NCI-H510A treated with DMSO at 0.1 percent for 48 hours (cell line): Measurements from ENCODE around the gene SLC9B1.
A peak's percentile ranks its signal among the peaks of the same experiment; 100 is the strongest.
"Not testable (repeated sequence)": the region's sequence is repeated elsewhere in the genome, so short reads cannot be mapped to it uniquely, and the experiment has no call there.

Experiments
- DNase-seq: peaks from one replicate; lab custom pipeline; 2025; lab: John Stamatoyannopoulos, UW

The SLC9B1 gene

DNA sequence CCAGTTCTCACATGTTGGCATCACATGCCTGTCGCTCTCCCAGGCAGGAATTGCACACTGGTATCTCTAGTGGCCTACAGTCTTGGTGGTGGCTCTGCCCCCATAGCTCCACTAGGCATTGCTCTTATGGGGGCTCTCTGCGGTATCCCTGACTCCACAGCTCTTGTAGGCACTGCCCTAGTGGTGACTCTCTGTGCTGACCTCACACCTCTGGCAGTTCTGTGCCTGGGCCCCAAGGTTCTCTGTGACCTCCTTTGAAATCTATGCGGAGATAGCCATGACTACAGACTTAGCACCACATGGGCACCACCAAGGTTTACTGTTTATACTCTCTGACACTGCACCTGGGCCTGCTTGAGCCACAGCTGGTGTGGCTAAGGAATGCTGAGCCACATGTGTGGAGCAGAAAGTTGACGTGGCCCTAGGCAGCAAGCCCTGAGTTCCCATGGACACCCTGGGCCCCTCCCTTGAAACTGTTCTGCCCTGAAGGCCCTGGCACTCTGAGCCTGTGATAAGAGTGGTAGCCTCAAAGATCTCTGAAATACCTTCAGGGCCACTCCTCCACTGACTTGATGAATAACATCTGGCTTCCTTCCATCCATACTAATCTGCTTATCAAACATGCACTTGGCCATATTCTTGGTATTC lies 8.0 kb downstream of the SLC9B1 start:
- no peak for DNase-seq

DNA sequence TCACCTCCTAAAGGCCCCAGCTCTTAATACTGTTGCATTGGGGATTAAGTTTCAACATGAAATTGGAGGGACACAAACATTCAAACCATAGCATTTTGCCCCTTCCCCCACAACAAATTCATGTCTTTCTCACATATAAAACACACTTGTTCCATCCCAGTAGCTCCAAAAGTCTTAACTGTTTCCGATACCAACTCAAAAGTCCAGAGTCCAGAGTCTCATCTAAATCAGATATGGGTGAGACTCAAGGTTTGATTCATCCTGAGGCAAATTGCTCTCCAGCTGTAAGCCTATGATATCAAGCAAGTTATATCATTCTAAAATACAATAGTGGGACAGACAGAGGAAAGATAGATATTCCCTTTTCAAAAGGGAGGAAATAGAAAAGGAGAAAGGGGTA lies 8.7 kb downstream of the SLC9B1 start:
- no peak for DNase-seq

DNA sequence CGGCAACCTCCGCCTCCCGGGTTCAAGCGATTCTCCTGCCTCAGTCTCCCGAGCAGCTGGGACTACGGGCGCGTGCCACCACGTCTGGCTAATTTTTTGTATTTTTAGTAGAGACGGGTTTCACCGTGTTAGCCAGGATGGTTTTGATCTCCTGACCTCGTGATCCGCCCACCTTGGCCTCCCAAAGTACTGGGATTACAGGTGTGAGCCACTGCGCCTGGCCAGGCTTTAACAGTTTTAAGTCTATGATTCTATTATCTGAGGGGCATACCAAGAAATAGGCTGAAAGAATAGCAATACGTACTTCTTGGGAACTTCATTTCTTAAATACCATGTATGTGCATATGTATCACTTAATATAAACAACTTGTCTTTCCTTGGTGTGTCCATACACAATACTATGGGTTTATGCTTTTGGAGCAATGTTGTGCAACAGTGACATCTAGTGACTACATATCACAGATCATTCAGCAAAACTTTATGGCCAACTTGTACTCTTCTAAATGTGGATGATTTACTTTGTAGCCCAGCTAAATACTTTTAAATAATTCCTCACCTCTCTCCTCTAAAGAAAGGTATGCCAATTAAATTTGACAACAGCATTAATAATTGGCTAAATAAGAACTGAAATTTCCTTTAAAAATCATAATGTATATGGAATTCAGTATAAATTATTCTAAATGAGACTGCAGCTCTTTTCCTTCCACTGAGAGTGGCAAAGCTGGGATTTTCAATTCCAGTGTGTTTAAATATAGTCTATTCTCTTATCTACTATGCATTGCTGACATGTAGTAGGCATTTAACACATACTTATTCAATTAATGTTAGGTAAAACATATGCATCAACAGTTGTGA lies 10.4 kb downstream of the SLC9B1 start:
- peak; percentile 62 for DNase-seq

DNA sequence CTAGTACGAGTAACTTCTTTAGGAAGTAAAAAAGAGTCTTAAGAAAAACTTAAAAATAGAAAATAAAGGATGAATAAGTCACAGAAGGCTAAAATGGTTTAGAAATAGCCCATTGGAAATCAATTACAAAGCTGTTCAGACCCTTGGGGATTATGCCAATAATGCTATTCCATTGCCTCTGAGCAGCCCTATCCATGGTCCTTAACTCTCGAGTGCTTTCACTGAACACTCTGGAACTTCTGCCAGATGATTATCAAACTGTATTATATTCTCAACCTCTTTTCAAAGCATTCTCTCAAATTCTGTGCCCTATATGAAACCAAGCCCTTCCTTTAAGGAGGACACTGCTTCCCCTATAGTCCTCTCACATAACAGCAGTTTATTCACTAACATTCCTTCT lies 17.0 kb downstream of the SLC9B1 start:
- DNase-seq, result no peak

DNA sequence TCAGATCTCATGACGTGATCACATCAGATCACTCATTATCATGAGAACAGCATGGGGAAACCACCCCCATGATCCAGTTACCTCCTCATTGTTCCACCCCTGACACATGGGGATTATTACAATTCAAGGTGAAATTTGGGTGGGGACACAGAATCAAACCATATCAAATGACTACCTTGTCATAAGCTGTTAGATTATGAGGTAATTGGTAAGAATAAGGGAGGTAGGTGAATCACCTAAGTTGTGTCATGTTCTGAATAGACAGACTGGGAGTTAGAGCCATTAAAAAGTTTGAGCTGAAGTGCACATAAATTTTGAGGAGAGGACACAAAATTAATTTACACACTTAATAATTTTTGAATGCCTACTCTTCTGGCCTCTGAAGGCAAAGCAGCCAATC lies 24.7 kb downstream of the SLC9B1 start:
- DNase-seq, result no peak

DNA sequence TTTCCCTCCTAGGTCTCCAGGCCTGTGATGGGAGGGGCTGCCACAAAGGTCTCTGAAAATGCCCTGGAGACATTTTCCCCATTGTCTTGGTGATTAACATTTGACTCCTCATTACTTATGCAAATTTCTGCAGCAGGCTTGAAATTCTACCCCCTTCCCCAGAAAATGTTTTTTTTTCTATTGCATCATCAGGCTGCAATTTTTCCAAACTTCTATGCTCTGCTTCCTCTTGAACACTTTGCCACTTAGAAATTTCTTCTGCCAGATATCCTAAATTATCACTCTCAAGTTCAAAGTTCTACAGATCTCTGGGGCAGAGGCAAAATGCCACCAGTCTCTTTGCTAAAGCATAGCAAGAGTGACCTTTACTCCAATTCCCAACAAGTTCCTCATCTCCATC lies 25.5 kb downstream of the SLC9B1 start:
- DNase-seq, result not testable (repeated sequence)

DNA sequence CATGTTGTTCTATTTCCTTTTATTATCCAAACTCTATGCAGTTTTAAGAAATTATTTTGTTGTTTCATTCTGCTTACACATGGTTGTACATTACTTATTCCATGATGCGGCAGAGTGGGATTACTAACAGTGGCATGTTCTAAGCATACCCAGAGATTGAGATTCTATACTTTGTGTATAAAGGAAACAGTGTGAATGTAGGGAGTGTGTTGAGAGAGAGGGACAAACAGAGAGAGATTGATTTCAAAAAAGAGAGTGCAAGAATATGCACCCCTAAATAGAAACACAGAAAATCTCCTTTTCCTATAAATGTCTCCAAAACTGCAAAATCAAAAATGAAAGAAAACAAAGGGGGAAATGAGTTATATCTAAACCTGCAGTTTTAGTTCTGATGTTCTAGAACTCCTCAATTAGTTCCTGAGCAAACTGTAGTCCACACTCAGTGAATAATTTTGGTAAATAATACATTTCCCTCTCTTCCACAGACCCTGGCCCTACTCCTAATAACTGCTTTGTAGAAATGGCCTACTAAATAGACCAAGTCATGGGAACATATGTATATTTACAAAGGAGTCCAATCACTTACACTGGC lies 31.0 kb downstream of the SLC9B1 start:
- no peak for DNase-seq

DNA sequence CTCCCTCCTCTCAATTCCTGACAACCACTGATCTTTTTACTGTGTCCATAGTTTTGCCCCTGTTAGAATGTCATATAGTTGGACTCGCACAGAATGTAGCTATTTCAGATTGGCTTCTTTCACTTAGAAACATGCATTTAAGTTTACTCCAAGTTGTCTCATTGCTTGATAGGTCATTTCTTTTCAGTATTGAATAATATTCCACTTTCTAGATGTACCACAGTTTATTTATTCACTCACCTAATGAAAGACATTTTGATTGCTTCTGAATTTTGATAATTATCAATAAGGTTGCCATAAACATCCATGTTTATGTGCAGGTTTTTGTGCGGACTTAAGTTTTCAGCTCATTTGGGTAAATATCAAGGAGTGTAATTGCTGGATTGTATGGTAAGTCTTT lies 38.5 kb downstream of the SLC9B1 start:
- no peak for DNase-seq

DNA sequence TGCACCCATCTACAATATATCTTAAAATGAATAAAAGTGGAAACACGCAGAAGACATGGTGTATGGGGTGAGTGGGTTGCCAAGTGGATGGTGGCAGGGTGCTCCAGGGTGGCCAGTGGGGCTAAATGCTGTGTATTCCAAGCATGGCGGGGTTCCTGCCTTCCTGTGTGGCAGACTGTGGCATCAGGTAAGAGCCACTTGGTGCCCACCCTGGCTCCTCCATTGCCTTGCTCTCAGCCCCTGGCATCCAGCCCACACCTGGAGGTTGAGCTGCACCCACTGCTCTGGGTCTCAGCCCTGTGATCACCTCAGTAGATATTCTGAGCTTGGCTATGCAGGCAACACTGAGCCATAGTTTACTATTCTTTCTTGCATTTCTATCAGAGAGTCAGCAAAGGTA lies 57.7 kb downstream of the SLC9B1 start:
- not testable (repeated sequence) for DNase-seq

DNA sequence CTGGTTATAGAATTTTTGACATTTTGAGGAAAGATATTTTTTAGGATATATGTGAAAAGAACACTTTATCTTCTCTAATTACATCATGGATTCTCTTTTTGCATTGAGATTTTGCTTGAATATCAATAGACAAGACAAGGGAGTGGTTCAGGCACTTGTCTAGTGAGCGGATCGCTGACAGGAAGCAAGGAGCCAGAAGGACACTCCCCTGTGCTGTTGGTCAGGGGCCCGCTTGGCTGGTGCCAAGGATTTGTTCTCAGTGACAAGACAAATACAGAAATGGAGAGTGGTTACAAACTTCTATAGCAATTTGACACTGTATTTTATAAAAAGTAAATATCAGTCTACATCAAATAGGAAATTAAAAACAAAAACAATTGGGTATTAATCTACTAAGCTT lies 60.0 kb downstream of the SLC9B1 start:
- DNase-seq, result no peak

DNA sequence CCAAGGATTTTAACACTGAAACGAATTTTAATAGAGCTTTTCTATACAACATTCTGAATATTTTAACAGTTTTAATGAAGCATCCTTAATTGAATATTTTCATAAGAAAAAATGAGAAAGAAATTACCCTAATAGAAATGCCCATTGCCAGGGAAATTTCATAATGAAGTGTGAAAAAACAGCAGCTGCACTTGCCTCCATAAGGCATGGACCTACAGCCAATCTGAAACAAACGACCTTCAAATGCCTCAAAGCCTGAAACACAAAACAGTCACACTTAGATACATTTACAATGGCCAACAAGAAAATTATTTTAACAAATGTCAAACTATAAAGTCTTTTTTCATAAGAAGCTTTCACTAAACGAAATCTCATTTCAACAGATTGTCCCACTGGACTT lies 74.4 kb downstream of the SLC9B1 start:
- DNase-seq, result no peak

DNA sequence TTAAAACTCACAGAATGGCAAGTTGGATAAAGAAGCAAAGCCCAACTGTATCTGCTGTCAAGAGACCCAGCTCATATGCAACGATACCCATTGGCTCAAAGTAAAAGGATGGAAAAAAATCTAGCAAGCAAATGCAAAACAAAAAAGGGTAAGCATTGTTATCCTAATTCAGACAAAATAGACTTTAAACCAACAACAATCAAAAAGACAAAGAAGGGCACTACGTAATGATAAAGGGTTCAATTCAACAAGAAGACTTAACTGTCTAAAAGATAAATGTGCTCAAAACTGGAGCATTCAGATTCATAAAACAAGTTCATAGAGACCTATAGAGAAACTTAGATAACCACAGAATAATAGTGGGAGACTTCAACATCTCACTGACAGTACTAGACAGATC lies 81.4 kb downstream of the SLC9B1 start:
- DNase-seq, result not testable (repeated sequence)

DNA sequence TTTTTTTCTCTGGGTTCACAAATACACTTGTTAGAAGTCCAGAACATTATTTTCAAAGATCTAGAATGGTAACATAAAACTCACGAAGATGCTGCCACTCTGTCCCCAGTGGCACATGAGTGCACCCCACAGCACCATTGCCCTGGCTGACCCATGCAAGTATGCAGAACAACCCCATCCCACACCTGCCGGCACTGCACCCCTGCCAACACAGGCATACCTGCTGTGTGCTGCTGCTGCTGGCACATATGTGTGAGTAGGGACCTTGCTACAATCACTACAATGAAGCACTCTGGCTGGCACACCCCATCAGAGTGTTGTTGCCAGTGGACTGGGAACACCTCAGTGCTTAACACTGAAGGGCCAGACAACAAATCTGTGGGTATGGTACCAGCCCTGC lies 83.8 kb downstream of the SLC9B1 start:
- no peak for DNase-seq

DNA sequence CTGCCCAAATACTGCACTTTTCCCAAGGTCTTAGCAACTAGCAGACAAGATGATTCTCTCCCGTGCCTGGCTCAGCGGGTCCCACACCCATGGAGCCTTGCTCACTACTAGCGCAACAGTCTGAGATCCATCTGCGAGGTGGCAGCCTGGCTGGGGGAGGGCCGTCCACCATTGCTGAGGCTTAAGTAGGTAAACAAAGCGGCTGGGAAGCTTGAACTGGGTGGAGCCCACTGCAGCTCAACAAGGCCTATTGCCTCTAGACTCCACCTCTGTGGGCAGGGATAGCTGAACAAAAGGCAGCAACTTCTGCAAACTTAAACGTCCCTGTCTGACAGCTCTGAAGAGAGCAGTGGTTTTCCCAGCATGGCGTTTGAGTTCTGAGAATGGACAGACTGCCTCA lies 99.8 kb downstream of the SLC9B1 start:
- not testable (repeated sequence) for DNase-seq

DNA sequence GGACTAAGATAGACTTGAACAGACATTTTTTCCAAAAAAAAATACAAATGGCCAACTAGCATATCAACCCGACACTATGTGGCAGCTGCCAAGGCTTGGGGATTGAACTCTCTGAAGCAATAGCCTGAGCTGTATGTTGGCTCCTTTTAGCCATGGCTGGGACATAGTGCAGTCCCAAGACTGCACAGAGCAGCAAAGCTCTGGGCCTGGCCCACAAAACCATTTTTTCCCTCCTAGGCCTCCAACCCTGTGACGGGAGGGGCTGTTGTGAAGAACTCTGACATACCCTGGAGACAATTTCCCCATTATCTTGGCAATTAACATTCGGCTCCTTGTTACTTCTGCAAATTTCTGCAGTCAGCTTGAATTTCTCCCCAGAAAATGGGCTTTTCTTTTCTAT lies 100.6 kb downstream of the SLC9B1 start:
- DNase-seq, result no peak

DNA sequence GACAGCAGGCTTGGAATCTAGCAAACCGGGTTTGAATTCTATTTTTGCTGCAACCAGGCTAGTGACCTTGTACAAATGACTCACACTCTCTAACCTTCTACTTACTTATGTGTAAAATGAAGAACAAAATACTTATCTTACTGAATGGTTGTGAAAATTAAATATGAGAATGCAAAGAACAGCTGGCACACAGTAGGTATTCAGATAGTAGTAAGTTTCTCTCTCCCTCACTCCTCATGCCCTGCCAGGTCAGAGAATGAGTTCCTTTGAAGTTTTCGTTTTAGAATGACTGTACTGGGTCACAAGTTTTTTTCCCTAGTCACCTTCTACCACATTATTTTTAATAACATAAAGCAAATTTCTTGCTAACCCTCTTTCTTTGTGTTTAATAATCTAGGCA lies 117.7 kb downstream of the SLC9B1 start:
- no peak for DNase-seq

DNA sequence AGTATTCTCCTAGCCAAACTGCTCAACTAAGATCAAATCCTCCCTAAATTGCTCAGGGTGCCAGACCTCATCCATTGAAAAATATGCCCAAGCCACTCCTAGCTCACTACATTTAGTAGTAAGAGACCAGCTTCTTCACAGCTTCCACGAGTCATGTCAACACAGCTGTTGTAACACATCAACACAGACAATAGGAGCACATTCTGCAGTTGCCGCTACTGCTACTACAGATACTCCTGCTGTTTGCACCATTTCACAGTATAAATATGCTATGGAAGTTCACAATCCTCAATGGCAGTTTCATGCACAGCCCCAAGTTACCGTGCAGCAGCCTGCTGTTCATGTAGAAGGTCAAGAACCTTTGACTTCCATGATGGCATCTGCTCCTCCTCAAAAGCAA lies 121.9 kb downstream of the SLC9B1 start:
- DNase-seq, result not testable (repeated sequence)

DNA sequence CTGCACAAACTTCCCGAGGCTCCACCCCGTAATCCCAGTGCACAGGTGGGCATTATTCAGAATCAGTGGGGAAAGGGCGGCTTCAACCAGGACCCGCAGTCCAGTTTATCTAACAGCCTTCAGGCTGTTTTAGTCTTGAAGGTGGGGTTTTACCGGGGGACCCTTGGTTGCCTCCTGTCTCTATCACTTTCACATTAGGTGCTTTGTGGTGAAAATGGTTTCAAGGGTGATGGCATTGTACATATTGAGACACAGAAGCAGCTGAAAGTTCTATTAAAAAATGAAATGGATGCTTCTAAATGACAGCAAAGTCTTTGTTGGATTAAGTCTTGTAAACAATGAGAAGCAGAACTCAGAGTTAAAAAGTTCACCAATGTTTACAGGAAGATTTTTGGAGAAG lies 123.0 kb downstream of the SLC9B1 start:
- DNase-seq, result not testable (repeated sequence)

DNA sequence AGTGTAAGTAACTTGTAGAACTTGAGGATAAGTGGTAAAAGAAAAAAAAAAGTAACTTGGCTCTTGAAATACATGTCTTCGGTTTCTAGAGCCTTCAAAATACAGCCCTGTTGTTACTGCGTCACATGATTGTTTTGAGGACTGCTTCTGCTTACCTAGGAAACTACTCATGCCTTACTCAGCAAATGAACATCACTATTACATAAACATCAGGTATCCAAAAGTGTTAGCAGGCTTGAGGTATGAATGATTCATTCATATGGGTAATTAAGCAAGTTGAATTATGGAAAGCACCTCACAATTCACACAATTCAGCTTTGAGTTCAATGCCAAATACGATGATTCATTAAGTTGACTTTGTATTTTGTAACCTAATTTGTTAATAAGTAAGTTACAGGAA lies 129.6 kb downstream of the SLC9B1 start:
- DNase-seq, result not testable (repeated sequence)

DNA sequence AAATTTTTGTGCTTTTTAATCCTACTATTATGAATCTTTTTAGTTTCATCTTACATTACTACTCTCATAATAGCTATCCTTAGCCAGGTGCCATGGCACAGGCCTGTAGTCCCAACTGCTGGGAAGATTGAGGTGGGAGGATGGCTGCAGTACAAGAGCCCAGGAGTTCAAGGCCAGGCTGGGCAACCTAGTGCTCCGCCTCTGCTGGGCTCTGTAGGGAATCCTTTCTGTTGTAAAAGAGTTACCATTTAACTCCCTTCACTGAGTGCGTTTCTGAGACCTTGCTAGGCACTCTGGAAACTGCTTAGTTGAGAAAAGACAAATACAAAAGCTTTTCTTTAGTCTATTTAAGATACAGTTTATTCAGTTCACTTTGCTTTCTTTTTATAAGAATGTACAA lies 130.9 kb downstream of the SLC9B1 start:
- DNase-seq, result not testable (repeated sequence)

DNA sequence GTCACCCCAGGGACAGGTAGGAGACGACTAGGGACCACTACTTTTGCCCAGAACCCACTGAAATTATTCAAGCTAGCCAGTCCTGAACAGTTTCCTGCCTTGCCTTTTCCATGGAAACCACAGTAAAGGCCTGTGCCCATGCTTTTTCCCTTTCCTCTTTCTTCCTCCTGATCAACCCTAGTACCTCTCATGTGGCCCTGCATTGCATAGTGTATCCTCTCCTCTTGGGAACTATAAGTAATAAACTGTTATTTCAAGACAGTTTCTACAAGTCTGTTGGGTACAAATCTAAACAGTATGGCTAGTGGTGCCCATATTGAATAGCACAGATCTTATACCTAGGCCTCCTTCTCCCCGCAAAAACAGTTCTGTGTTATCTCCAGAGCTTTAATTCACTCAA lies 136.2 kb downstream of the SLC9B1 start:
- DNase-seq, result no peak

DNA sequence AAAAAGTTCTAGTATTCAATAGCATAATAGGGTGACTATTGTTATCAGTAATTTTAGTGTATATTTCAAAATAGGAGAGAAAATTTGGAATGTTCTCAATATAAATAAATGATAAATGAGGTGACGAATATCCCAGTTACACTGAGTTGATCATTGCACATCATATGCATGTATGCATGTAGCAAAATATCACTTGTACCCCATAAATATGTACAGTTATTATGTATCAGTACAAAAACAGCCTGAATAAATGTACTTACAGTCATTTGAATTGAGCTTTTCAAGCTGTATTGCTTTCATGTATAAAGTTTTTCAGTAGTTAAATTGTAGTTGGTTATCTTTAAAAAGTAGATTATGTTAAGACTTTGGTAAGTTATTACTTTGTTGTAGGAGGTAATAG lies 138.2 kb downstream of the SLC9B1 start:
- DNase-seq, result no peak

DNA sequence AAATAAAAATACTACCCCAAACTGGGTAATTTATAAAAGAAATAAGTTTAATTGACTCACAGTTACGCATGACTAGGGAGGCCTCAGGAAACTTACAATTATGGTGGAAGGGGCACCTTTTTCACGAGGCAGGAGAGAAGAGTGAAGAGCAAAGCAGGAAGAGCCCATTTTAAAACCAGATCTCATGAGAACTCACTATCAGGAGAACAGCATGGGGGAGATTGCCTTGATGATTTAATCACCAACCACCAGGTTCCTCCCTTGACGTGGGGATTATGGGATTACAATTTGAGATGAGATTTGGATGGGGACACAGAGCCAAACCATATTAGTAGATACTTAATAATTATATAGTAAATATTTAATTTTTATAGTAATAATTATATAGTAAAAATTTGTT lies 140.6 kb downstream of the SLC9B1 start:
- no peak for DNase-seq
